VCaP (cell line): ENCODE data around the gene HNRNPUL1.
A peak's percentile ranks its signal among the peaks of the same experiment; 100 is the strongest.
"Not testable (repeated sequence)": the region's sequence is repeated elsewhere in the genome, so short reads cannot be mapped to it uniquely, and the experiment has no call there.

Experiments used
- H3K27ac ChIP-seq: fragments of 450-650 bp; 2 replicates; pipeline ENCODE4 v1.5.1; 2017
- TF ChIP-seq, protein P1 (sequence below): fragments of 450-650 bp; conservative IDR thresholded peaks from 2 replicates; pipeline ENCODE4 v1.5.1; 2017; ENCODE audit warnings: mild to moderate bottlenecking, moderate library complexity

The HNRNPUL1 gene

DNA sequence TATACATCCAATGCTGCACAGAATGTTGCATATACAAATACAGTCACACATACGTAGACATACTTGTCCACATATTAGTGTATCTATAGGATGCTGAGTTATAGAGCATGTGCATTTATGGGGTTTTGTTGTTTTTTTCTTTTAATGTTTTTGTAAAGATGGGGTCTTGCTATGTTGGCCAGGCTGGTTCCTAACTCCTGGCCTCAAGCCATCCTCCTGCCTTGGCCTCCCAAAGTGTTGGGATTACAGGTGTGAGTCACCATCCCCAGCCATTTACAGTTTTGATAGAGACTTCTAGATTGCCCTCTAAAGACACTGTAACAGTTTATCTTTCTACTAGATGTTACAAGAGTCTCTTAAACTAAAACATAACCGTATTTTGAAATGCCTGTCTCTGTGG is 14.3 kb downstream of the HNRNPUL1 start:
- TF ChIP-seq, protein P1, sequence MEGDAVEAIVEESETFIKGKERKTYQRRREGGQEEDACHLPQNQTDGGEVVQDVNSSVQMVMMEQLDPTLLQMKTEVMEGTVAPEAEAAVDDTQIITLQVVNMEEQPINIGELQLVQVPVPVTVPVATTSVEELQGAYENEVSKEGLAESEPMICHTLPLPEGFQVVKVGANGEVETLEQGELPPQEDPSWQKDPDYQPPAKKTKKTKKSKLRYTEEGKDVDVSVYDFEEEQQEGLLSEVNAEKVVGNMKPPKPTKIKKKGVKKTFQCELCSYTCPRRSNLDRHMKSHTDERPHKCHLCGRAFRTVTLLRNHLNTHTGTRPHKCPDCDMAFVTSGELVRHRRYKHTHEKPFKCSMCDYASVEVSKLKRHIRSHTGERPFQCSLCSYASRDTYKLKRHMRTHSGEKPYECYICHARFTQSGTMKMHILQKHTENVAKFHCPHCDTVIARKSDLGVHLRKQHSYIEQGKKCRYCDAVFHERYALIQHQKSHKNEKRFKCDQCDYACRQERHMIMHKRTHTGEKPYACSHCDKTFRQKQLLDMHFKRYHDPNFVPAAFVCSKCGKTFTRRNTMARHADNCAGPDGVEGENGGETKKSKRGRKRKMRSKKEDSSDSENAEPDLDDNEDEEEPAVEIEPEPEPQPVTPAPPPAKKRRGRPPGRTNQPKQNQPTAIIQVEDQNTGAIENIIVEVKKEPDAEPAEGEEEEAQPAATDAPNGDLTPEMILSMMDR, result no peak
- no peak overlapping the region for H3K27ac ChIP-seq

DNA sequence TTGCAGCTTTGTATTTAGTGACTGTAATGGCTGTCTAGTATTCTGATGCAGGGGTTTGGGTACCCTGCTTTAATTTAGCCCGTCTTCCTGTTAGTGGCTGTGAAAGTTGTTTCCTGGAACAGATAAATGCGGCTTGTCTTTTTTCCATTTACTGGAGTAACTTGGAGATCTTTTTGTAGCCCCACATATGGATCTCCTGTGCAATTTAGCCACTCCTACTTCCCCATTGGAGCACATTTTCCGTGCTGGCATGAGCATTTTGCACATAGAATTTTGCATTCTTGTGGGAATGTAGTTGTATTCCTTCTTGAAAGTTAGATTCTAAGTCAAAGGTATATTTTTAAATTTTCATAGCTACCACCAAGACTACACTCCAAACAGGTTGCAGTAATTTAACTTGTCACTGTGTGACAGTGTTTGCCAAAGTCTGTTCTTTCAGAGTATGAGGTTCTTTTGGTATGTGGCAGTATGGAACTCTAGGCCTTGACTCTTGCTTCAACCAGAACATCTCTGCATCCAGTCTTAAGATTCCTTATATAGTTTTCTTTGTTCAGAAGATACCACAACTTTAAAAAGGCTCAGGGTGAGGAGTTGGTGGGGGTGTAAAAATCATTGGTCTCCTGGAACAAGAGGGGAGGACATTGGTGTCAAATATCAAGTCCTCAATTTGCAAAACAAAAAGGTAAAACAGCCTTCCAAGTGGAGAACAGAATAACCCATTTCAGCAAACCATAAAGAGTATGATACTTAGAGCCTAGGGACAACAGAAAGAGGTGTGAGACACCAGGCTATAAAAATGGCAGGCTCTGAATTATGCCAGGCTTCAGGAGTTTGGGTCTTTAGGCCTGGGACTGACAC is 24.7 kb downstream of the HNRNPUL1 start:
- no peak overlapping the region for H3K27ac ChIP-seq

DNA sequence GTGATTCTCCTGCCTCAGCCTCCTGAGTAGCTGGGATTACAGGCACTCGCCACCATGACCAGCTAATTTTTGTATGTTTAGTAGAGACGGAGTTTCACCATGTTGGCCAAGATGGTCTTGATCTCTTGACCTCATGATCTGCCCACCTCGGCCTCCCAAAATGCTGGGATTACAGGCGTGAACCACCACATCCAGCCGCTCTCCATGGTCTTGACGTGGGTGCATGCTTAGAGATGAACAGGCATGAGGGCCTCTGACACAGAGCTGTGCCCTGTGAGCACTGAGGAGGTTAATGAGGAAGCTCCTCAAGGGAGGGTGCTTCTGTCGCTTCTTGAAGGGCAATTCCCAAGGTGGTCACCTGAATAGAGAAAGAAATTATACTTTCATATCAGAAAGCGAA is 25.6 kb downstream of the HNRNPUL1 start:
- not testable (repeated sequence) for H3K27ac ChIP-seq

More for the DNA sequence above, 24.7 kb downstream of the HNRNPUL1 start:
- TF ChIP-seq, protein P1, result no peak; the same call in 1 of the 2 replicates

DNA sequence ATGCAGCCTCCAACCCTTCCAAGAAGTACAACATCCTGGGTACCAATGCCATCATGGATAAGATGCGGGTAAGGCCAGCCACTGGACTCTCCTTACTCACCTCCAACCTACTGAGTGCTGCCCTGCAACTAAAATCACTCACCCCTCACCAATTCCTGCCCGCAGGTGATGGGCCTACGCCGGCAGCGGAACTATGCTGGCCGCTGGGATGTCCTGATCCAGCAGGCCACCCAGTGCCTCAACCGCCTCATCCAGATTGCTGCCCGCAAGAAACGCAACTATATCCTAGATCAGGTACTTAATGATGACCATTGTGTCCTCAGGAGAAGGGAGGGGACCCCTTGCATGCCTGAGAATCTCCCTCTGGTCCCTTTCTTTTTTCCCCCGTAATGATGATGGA is 30.2 kb downstream of the HNRNPUL1 start:
- no peak overlapping the region for H3K27ac ChIP-seq
- TF ChIP-seq, protein P1, result no peak

DNA sequence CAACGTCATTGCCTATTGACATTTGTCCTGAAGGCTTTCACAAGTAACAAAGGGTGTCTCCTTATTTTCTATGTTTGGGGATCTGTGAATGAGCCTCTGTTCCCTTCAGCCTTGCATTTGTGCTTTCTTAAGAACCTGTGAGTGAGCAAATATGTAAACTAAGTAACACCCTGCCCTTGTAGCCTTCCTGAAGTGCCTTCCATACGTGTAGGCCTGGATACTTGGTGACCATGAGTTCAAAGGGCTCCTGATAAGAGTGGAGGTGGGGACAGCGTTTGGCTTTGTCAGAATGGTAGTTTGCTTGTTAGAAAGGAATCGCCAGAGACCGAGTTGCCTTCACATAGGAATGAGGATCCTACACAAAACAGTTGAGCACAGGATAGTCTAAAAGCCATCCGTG is 31.3 kb downstream of the HNRNPUL1 start:
- TF ChIP-seq, protein P1, result no peak
- H3K27ac ChIP-seq, result peak overlapping the region; percentile 4; the same call in 1 of the 2 replicates

DNA sequence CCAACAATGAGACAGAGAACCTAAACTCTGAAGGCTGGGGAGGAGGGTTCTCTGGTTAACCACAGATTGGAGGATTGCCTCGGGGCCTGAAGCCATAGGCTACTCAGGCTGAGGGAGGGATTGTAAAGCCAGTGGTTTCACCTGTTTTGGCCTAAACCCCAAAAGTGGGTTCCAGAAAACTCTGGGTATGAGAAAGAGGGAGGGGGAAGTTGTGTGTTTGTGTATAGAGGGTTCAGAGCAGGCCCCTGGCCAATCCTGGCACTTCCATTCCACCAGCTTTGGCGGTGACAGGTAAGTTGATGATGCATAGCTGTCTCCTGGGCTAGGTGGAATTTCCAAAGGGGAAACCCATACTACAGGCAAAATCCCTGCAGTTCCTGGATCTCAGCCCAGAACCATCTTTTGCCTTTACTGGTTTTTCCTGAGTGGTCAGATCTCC is 32.3 kb downstream of the HNRNPUL1 start:
- H3K27ac ChIP-seq, result peak overlapping the region; percentile 24
- TF ChIP-seq, protein P1, result no peak

DNA sequence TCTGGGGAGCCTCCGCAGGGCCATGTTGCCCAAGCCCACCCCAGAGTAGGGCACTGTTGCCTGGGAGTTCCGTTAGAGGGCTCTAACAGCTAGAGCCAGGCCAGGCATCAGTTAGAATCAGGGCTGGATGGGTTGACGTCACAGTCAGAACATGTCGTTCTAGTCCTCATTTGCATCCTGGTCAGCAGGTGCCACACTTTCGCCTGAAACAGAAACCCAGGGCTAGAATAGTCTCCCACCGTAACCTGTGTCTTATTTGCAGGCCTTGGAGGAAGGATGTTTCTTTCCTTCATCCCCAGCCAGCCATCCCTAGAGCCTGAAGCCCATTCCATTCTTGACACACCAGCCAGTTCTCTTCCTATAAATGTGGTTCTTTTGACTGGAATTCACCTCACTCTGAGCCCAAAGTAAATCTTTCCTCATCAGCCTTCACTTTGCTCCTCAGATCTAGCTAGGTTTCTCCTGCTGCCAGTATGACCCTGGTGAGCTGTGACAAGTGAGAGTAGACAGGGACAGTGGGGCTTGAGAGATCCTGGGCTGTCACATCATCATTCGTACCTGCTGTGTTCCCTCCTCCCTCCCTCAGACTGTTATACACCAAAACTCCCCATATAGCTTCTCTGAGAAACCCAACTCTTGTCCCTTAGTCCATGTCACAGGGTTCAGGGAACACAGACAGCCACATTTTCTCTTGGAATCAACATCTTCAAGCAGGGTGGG is 33.6 kb downstream of the HNRNPUL1 start:
- H3K27ac ChIP-seq, result no peak overlapping the region

More for the DNA sequence above, 33.6 kb downstream of the HNRNPUL1 start:
- TF ChIP-seq, protein P1, result no peak
